ENCODE results near the gene MRPL36. TPM values are rescaled to one million over a fixed set of nuclear protein-coding genes. Genes with fewer than 3 reads are reported as not detected.

MRPL36 gene
- total and polyA plus RNA-seq, 4 donors, result 22.3 to 106 (median 56.3) TPM

DNA sequence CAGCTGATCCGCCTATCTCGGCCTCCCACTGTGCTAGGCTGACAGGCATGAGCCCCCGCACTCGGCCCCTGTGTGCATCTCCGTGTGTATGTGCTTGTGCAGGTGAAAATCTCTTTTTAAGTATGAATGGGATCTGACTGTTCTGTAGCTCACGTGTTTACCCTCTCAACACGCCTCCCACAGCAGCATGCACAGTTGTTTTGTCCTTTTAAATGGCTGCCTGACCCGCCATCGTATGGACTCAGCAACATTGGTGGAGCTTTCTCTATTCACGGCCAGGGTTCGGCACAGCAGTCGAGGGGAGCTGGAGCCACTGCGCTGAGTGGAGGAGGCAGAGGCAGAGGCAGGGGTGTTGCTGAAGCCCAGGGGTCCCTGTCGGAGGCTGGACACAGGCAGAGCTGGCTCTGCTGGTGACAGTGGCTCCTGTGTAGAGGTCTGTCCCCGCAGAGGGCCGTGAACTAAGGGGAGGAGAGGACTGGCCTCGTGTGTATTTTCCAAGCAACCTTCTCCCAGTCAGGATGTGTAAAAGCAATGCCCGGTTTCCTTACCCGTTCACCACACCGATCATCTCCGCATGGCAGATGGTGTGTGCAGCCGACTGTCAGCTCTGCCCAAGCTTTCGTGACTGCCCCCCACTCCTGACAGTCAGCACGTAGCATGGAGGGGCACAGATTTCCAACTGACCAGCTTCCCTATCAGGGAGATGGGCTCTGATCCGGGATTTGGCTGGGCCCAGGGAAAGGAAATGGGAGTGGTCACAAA lies 37.3 kb downstream of the MRPL36 start:
- TF ChIP-seq HNF4G (IDR thresholded peaks at IDR 0.05) (no peak), HNF4A (conservative IDR thresholded peaks at IDR 0.05) (no peak), EGR1 (IDR thresholded peaks at IDR 0.05; ENCODE audit: low read depth in 2 of 2) (no peak), NR2F2 (IDR thresholded peaks at IDR 0.05) (no peak), FOXA2 (IDR thresholded peaks at IDR 0.05) (no peak), RAD21 (IDR thresholded peaks at IDR 0.05) (no peak), GABPA (IDR thresholded peaks at IDR 0.05 in 1 of 2, conservative IDR thresholded peaks at IDR 0.05 in 1 of 2) (no peak), TAF1 (conservative IDR thresholded peaks at IDR 0.05) (no peak), RXRA (IDR thresholded peaks at IDR 0.05) (no peak), YY1 (IDR thresholded peaks at IDR 0.05) (no peak), FOXA1 (IDR thresholded peaks at IDR 0.05) (no peak), SP1 (IDR thresholded peaks at IDR 0.05) (no peak)
- TF ChIP-seq, protein P1, sequence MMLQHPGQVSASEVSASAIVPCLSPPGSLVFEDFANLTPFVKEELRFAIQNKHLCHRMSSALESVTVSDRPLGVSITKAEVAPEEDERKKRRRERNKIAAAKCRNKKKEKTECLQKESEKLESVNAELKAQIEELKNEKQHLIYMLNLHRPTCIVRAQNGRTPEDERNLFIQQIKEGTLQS (IDR thresholded peaks at IDR 0.05), result no peak
- TF ChIP-seq, protein P2, sequence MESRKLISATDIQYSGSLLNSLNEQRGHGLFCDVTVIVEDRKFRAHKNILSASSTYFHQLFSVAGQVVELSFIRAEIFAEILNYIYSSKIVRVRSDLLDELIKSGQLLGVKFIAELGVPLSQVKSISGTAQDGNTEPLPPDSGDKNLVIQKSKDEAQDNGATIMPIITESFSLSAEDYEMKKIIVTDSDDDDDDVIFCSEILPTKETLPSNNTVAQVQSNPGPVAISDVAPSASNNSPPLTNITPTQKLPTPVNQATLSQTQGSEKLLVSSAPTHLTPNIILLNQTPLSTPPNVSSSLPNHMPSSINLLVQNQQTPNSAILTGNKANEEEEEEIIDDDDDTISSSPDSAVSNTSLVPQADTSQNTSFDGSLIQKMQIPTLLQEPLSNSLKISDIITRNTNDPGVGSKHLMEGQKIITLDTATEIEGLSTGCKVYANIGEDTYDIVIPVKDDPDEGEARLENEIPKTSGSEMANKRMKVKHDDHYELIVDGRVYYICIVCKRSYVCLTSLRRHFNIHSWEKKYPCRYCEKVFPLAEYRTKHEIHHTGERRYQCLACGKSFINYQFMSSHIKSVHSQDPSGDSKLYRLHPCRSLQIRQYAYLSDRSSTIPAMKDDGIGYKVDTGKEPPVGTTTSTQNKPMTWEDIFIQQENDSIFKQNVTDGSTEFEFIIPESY (IDR thresholded peaks at IDR 0.05), result no peak
- TF ChIP-seq, protein P3, sequence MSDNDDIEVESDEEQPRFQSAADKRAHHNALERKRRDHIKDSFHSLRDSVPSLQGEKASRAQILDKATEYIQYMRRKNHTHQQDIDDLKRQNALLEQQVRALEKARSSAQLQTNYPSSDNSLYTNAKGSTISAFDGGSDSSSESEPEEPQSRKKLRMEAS (IDR thresholded peaks at IDR 0.05), result no peak
- TF ChIP-seq, protein P4, sequence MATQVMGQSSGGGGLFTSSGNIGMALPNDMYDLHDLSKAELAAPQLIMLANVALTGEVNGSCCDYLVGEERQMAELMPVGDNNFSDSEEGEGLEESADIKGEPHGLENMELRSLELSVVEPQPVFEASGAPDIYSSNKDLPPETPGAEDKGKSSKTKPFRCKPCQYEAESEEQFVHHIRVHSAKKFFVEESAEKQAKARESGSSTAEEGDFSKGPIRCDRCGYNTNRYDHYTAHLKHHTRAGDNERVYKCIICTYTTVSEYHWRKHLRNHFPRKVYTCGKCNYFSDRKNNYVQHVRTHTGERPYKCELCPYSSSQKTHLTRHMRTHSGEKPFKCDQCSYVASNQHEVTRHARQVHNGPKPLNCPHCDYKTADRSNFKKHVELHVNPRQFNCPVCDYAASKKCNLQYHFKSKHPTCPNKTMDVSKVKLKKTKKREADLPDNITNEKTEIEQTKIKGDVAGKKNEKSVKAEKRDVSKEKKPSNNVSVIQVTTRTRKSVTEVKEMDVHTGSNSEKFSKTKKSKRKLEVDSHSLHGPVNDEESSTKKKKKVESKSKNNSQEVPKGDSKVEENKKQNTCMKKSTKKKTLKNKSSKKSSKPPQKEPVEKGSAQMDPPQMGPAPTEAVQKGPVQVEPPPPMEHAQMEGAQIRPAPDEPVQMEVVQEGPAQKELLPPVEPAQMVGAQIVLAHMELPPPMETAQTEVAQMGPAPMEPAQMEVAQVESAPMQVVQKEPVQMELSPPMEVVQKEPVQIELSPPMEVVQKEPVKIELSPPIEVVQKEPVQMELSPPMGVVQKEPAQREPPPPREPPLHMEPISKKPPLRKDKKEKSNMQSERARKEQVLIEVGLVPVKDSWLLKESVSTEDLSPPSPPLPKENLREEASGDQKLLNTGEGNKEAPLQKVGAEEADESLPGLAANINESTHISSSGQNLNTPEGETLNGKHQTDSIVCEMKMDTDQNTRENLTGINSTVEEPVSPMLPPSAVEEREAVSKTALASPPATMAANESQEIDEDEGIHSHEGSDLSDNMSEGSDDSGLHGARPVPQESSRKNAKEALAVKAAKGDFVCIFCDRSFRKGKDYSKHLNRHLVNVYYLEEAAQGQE (IDR thresholded peaks at IDR 0.05), result no peak
- TF ChIP-seq, protein P5, sequence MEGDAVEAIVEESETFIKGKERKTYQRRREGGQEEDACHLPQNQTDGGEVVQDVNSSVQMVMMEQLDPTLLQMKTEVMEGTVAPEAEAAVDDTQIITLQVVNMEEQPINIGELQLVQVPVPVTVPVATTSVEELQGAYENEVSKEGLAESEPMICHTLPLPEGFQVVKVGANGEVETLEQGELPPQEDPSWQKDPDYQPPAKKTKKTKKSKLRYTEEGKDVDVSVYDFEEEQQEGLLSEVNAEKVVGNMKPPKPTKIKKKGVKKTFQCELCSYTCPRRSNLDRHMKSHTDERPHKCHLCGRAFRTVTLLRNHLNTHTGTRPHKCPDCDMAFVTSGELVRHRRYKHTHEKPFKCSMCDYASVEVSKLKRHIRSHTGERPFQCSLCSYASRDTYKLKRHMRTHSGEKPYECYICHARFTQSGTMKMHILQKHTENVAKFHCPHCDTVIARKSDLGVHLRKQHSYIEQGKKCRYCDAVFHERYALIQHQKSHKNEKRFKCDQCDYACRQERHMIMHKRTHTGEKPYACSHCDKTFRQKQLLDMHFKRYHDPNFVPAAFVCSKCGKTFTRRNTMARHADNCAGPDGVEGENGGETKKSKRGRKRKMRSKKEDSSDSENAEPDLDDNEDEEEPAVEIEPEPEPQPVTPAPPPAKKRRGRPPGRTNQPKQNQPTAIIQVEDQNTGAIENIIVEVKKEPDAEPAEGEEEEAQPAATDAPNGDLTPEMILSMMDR (IDR thresholded peaks at IDR 0.05; ENCODE audit: low read depth, low read length, missing input control), result no peak
- Histone ChIP-seq H3K36me3 (ENCODE audit: control insufficient read depth in 4 of 4, insufficient read depth in 3 of 4, low read depth in 1 of 4, low read length in 3 of 4) (no peaks in the 10 kb centered on the region), H3K9me3 (ENCODE audit: control insufficient read depth in 4 of 4, low read length in 3 of 4) (peaks cover 0 to 3% (median 2%) of the 10 kb centered on the region in 4 donors), H3K9ac (ENCODE audit: low read depth in 1 of 2, low read length in 2 of 2) (no peak overlapping the region), H3K27ac (ENCODE audit: low read depth in 1 of 2, low read length in 2 of 2) (no peak overlapping the region), H3K4me1 (ENCODE audit: control insufficient read depth in 4 of 4, insufficient read depth in 4 of 4, low read length in 3 of 4) (no peaks in the 10 kb centered on the region), H3K27me3 (ENCODE audit: control insufficient read depth in 4 of 4, insufficient read depth in 4 of 4, low read length in 3 of 4) (peaks cover 0 to 2% (median 0%) of the 10 kb centered on the region in 4 donors), H3K4me3 (ENCODE audit: low read depth in 1 of 3, low read length in 3 of 3) (no peak overlapping the region)
- WGBS, result 76% methylated on average over 25 of the region's 25 CpGs
- no peak for DNase-seq (ENCODE audit: low spot score)
